Pons (tissue), 1 donor: ENCODE results near the gene CELF2.

Source experiments
- DNase-seq: peaks from one replicate; pipeline ENCODE4 v3.0.0-alpha.2; 2016; ENCODE audit warnings: low spot score

Gene CELF2

GRCh38 chr10:11134411-11134810 is 116.7 kb downstream of the CELF2 start:
- DNase-seq, result no peak

DNA sequence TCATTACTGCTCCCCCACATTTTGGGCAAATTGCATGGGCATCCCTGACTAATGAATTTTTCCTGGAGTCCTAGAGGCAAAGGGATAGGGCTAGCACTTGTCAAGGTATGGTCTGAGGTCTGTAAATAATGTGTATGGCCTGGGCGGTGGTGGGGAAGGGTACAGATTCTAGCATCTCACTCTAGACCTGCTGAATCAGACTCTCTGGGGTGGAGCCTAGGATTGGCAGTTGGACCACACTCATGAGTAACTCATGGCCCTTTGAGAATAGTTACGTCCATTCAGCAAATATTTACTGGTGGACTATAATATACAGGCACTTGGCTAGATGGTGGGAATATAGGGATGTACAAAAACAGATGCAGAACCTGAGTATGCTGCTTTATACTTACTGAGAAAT is 118.0 kb downstream of the CELF2 start:
- no peak for DNase-seq

GRCh38 chr10:11138314-11139033 is 120.8 kb downstream of the CELF2 start:
- DNase-seq, result no peak

GRCh38 chr10:11140963-11141362 is 123.3 kb downstream of the CELF2 start:
- DNase-seq, result no peak

- DNase-seq, result no peak
Measured at GRCh38 chr10:11141571-11142091, 124.0 kb downstream of the CELF2 start.

- no peak for DNase-seq
Measured at GRCh38 chr10:11142777-11143176, 125.1 kb downstream of the CELF2 start.

DNA sequence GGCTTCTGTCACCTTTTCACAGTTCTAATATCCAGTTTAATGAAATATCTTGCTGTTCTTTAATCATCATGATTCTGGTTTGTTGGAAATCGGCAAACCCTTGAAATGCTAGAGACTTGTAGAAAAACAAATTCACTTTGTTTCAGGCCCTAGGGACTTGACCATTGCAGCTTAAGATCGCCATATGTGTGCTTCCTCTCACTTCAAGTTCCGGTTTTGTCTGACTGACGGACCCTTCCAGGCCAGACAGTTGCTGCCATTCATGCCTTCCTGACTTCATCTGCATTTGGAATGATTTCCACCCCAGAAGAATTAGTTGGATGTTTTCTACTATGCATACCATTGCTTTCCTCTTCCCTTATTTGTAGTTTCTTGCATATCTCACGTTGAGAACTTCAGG is 125.6 kb downstream of the CELF2 start:
- DNase-seq, result no peak

DNA sequence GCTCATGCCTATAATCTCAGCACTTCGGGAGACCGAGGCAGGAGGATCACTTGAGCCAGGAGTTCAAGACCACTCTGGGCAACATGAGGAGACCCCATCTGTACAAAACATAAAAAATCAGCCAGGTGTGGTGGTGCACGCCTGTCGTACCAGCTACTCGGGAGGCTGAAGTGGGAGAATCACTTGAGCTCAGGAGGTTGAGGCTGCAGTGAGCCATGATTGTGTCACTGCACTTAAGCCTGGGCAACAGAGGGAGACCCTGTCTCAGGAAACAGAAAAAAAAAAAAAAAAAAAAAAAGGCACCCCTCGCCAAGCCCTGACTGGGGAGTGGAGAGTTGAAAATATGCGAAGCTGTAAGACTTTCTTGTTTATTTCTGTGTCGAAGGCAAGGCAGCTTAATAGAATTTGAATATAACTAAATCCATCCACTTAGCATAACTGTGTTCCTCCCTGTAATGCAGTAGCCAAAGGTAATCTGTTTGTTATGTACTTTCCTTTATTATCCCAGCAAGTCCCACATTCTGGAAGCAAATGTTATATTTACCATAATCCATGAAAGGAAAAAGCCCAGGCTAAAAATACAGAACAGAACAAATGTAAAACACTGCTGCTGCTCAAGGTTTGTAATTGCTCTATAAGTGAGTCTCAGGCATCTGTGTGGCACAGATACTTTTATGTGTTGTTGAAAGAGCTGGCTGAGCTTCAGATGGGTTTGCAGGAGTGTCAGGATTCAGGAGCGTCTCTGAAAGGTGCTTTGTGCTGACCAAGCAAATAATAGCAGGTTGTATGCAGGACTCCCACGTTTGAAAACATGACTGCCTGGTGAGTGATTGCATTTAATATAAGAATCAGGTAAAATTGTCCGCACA is 127.2 kb downstream of the CELF2 start:
- no peak for DNase-seq

DNA sequence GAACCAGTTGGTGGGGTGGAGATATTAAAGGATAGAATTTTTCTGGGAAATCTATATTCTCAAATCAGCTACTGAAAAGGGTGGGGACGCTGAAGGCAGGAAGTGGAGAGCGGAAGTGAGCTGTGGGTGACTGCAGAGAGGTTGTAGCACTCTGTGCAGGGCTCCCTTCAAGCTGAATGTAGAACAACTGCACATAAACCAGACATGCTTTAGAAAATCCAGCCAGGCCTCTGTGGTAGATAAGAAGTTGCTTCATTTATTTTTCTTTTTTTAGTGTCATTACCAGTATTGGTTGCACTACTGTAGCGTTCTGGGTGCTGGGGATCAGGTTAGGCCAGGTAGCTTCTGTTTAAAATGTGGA is 127.8 kb downstream of the CELF2 start:
- no peak for DNase-seq

GRCh38 chr10:11146402-11147171 is 128.9 kb downstream of the CELF2 start:
- no peak for DNase-seq

GRCh38 chr10:11147722-11148121 is 130.1 kb downstream of the CELF2 start:
- DNase-seq, result no peak

GRCh38 chr10:11148142-11149028 is 130.7 kb downstream of the CELF2 start:
- no peak for DNase-seq

DNA sequence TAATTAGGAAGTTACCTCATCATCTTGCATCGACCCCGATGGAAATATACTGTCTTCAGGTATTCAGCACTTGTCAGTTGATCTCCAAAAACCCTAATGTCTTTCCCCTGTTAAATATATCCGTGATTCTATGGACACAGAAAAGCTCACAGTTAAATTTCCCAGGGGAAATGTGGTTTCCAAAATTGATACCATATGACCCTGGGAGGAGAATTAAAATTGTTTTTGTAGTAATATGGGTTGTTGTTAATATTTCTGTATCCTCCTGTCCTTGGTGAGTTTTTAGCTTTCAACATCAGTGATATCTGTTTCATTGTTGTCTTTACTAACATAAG is 132.1 kb downstream of the CELF2 start:
- DNase-seq, result no peak

- no peak for DNase-seq
Measured at GRCh38 chr10:11150231-11150731, 132.6 kb downstream of the CELF2 start.

GRCh38 chr10:11150879-11151415 is 133.3 kb downstream of the CELF2 start:
- no peak for DNase-seq

DNA sequence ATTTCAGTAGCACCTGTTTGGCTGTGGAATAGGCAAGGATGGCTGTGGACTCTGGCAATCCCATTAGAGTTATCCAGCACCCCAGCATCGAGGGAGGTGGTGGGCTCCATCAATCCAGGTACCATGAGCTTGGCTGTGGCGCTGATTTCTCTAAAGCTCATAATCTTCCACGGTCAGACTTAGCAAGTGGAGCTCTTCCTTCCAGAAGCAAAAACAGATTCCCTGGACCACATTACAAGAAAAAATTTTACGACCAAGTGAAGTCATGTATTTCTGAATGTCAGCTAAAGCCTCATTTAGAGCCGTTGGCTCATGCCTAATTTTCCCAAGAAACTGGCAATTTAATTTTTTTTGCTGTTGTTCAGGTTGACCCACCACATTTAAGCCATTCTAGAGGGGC is 135.1 kb downstream of the CELF2 start:
- DNase-seq, result no peak

- DNase-seq, result no peak
Measured at GRCh38 chr10:11153245-11153644, 135.6 kb downstream of the CELF2 start.

- no peak for DNase-seq
Measured at GRCh38 chr10:11153766-11154165, 136.1 kb downstream of the CELF2 start.

GRCh38 chr10:11154333-11154732 is 136.7 kb downstream of the CELF2 start:
- no peak for DNase-seq

- DNase-seq, result no peak
Measured at GRCh38 chr10:11154849-11155498, 137.3 kb downstream of the CELF2 start.

GRCh38 chr10:11156480-11156879 is 138.8 kb downstream of the CELF2 start:
- DNase-seq, result no peak
